GM10248 (cell line): ENCODE results near the gene TAF6L.

Source experiments
- CTCF ChIA-PET: fragments of 300-600 bp; sonication (Branson Sonifier 250); formaldehyde crosslinking; extraction: SDS; loops from one replicate; lab custom pipeline; 2021; ENCODE audit warnings: antibody characterized with exemption; lab: Yijun Ruan, JAX
- POLR2A ChIA-PET: fragments of 350-650 bp; sonication (Branson Sonifier 250); formaldehyde crosslinking; extraction: SDS; loops from one replicate; lab custom pipeline; 2020; ENCODE audit warnings: antibody characterized with exemption; lab: Yijun Ruan, JAX
- DNase-seq: peaks from one replicate; pipeline ENCODE4 v3.0.0; 2012; ENCODE audit errors: extremely low spot score
- TF ChIP-seq, protein P1 (sequence below): IDR thresholded peaks from 2 replicates; pipeline ENCODE4 v1.5.1; 2012; ENCODE audit warnings: mild to moderate bottlenecking, low read depth; ENCODE audit errors: extremely low read depth, missing control alignments, control extremely low read depth

The TAF6L gene

GRCh38 chr11:62777389-62777788 lies 6.2 kb downstream of the TAF6L start:
- ChIA-PET POLR2A (interaction anchor here (0.6 to 1.4 kb wide), 2 partner anchors 47 to 50 kb away, joined by 4 to 5 read pairs; no protein-coding TSS in a partner anchor), CTCF (interaction anchor here (1.7 to 12.6 kb wide), 3 partner anchors 9 to 17 kb away, joined by 3 to 159 read pairs (median 5); partner anchors contain the start of gene TMEM179B)
- DNase-seq, result no peak
- TF ChIP-seq, protein P1, sequence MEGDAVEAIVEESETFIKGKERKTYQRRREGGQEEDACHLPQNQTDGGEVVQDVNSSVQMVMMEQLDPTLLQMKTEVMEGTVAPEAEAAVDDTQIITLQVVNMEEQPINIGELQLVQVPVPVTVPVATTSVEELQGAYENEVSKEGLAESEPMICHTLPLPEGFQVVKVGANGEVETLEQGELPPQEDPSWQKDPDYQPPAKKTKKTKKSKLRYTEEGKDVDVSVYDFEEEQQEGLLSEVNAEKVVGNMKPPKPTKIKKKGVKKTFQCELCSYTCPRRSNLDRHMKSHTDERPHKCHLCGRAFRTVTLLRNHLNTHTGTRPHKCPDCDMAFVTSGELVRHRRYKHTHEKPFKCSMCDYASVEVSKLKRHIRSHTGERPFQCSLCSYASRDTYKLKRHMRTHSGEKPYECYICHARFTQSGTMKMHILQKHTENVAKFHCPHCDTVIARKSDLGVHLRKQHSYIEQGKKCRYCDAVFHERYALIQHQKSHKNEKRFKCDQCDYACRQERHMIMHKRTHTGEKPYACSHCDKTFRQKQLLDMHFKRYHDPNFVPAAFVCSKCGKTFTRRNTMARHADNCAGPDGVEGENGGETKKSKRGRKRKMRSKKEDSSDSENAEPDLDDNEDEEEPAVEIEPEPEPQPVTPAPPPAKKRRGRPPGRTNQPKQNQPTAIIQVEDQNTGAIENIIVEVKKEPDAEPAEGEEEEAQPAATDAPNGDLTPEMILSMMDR, result no peak

- ChIA-PET POLR2A (no interaction called here), CTCF (interaction anchor here (1.1 to 12.6 kb wide), 3 partner anchors 8 to 33 kb away, joined by 3 to 159 read pairs (median 4); partner anchors contain the start of gene TMEM179B)
- TF ChIP-seq, protein P1, result no peak
- no peak for DNase-seq
Measured at GRCh38 chr11:62778441-62778840, 7.2 kb downstream of the TAF6L start.

DNA sequence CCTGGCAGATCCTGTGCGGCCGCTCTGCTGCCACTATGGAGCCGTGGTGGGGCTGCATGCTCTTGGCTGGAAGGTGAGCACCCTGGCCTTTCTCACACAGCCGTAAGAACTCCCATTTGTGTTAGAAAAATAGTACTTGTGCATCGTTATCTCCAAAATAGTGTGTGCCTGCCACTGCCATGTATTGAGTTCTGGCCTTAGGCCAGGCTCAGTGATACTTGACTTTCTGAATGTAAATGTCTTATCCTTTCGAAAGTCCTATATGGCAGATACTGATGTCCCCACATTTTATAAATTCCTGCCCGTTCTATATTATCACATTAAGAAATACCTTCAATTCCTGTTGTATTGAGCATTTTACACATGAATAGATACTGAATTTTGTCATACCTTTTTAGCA lies 11.6 kb downstream of the TAF6L start:
- TF ChIP-seq, protein P1, result no peak
- no peak for DNase-seq
- ChIA-PET POLR2A (no interaction called here), CTCF (interaction anchor here (1.8 kb wide), 1 partner anchor 79 kb away, joined by 3 read pairs; no protein-coding TSS in a partner anchor)

GRCh38 chr11:62786318-62787004 lies 15.3 kb downstream of the TAF6L start:
- POLR2A ChIA-PET, result interaction anchor here (0.7 to 3.5 kb wide), 16 partner anchors 10 to 195 kb away, joined by 3 to 25 read pairs (median 6); partner anchors contain the start of genes C11orf98, CSKMT, SLC3A2 and STX5
- TF ChIP-seq, protein P1, result peak; percentile 100
- peak; percentile 92 for DNase-seq
- CTCF ChIA-PET, result interaction anchor here (0.5 to 4.4 kb wide), 50 partner anchors 10 to 364 kb away, joined by 3 to 159 read pairs (median 6); partner anchors contain the start of genes BSCL2, C11orf98, CSKMT and GNG3

GRCh38 chr11:62787005-62787759 lies 16.0 kb downstream of the TAF6L start, which contains the start of gene TMEM179B:
TMEM179B (plus strand) TSS chr11:62787402; CDS start chr11:62787432, 30 bp downstream.
- ChIA-PET CTCF (interaction anchor here (0.5 to 4.4 kb wide), 49 partner anchors 10 to 364 kb away, joined by 3 to 159 read pairs (median 6); partner anchors contain the start of genes BSCL2, C11orf98, CSKMT and GNG3), POLR2A (interaction anchor here (0.5 to 3.5 kb wide), 18 partner anchors 9 to 195 kb away, joined by 3 to 25 read pairs (median 6); partner anchors contain the start of genes C11orf98, CSKMT, SLC3A2 and STX5)
- TF ChIP-seq, protein P1, result peak; percentile 65
- peak; percentile 96 for DNase-seq
